ENCODE results near the gene DNTTIP2.
"Not testable (repeated sequence)": the region's sequence is repeated elsewhere in the genome, so short reads cannot be mapped to it uniquely, and the experiment has no call there.

DNTTIP2 gene, protein sequence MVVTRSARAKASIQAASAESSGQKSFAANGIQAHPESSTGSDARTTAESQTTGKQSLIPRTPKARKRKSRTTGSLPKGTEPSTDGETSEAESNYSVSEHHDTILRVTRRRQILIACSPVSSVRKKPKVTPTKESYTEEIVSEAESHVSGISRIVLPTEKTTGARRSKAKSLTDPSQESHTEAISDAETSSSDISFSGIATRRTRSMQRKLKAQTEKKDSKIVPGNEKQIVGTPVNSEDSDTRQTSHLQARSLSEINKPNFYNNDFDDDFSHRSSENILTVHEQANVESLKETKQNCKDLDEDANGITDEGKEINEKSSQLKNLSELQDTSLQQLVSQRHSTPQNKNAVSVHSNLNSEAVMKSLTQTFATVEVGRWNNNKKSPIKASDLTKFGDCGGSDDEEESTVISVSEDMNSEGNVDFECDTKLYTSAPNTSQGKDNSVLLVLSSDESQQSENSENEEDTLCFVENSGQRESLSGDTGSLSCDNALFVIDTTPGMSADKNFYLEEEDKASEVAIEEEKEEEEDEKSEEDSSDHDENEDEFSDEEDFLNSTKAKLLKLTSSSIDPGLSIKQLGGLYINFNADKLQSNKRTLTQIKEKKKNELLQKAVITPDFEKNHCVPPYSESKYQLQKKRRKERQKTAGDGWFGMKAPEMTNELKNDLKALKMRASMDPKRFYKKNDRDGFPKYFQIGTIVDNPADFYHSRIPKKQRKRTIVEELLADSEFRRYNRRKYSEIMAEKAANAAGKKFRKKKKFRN

DNA sequence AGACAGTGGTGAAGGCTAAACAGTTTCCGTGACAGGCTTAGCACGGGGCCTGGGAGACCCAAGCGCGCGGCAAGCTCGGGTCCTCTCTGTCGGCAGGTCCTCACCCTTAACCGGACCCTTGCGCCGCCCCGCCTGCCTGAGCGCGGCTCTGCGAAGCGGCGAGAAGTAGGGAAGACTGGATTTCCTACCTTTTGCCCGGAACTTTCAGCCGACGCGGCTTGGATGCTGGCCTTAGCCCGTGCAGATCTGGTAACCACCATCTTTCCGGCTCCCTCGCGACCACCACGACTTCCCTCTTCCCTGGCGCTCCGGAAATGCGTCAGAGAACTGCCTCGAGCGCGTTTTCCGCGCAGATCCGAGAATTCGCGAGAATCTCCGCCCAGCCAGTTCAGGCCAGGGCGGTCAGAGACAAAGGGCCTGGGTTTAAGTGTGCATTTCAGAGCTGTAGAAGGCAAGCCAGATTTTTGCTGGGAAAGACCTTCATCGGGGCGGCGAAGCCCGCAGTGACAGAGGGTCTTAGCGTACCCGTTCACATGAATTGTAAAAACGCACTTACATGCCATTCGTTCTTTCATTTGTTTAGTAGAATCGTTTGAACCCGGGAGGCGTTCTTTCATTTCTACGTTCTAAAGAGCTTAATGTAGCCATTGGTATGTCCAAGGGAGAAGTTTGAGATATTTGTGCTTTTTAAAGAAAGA is at the start of gene DNTTIP2:
TSS of gene DNTTIP2 (minus strand) at position 318 of the 698 bp plus-strand sequence. CDS start at position 260, 58 bp downstream.
- DNase-seq: peak; percentile 54

DNA sequence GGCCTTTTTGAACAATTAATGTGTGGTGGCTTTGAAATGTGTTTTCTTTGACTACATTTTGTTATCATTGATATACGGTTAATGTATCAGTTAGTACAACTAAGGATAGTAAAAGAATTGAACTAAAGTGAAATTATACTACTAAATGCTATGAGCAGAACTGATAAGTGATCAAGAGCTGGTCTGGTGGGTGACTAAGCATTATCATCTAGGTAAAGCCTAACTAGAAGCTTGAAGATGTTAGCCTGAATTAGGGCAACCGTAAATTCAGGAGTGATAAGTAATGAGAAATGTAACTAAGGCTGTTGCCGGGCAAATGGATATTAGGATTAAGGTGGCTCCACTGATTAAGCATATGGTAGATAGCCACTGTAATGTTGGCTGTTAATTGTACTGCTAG is 46.2 kb upstream of the DNTTIP2 start:
- no peak for DNase-seq

DNA sequence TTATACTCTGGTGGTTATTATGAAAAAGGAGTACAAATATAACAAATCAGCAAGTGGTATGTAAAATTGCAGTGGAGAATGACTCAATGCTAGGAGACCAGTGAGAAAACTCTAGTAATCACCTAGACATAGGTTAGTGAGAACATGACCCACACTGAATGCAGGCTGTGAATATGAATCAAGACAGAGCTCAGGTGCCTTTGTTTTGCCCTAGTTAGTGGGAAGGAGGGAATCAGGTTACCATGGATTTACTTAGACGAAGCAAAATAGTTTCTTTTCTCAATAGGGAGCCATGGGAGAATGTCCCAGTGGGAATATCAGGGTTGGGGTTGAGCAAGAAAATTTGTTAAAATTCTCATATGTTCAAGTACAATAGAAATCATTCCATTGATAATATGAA is 40.8 kb upstream of the DNTTIP2 start:
- DNase-seq: no peak

DNA sequence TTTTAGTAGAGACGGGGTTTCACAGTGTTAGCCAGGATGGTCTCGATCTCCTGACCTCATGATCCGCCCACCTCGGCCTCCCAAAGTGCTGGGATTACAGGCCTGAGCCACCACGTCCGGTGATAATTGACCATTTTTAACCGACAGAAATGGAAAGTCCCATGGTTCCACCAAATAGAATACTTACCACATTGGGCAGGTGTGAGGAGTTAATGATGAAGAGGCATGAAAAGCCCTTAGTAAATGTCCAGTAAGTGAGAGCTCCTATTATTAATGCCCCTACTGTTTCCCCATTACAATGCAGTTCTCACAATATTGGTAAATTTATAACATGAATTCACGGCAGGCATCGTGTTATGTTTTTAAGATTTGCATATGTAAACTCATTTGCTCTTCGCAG is 38.3 kb upstream of the DNTTIP2 start:
- DNase-seq: no peak

DNA sequence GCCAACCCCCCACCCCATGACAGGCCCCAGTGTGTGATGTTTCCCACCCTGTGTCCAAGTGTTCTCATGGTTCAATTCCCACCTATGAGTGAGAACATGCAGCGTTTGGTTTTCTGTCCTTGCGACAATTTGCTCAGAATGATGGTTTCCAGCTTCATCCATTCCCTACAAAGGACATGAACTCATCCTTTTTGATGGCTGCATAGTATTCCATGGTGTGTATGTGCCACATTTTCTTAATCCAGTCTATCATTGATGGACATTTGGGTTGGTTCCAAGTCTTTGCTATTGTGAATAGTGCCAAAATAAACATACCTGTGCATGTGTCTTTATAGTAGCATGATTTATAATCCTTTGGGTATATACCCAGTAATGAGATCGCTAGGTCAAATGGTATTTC is 31.9 kb upstream of the DNTTIP2 start:
- DNase-seq: not testable (repeated sequence)

DNA sequence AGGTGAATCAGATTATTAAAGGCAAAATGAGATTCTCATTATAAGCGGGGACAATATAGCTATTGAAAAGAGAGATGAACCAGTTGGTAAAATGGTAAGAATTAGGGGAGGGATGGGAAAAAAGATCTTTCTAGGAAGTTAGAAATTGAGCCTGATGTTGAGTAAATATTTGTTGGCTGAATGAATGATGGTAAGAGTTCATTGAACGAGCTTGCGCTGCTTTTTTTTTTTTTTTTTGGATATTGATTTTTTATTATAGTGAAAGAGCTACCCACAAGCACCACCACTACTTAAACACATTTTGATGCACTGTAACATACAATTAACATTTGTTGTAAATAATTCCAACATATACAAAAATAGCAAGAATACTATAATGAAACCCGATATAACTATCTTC is 31.3 kb upstream of the DNTTIP2 start:
- DNase-seq: no peak

DNA sequence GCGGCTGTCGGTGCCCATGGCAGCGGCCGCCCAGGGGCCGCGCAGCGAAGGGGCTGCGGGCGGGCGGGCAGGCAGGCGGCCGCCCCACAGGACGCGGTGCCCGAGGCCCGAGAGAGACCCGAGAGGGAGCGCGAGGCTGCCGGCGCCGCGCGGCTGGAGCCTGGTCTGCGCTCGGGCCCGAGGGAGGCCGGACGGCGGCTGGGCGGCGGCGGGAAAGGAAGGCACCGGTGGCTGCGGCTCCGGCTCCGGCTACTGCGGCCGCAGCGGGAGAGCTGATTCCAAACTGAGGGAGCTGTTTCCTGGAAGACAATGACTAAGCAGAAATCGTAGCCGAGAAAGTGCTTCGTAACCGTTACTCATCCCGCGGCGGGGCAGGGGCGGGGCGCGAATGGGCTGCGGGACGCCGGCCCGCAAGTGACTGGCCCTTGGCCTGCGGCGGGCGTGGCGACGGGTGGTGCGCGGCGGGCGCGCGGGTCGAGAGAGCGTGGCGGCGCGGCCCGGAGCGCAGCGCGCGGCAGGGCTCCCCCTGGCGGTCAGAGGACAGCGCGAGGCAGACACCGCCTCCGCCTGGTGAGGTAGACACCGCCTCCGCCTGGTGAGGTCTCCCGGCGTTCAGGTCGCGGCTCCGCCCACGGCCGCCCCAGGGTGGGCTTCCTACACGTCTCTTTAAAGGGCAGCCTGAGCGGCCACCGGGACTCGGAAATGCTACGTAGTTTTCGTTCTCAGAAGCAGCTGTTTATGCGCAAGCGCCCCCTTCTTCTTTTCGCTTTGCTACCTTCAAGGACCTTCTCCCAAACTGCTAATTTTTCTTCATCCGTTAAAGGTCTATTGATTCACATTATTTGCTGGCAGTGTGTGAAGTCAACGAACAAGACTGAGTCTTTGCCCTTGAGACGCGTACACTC is 30.4 kb upstream of the DNTTIP2 start, which contains the start of gene GCLM:
TSS of gene GCLM (minus strand) at position 285 of the 905 bp plus-strand sequence. CDS start at position 18, 267 bp downstream.
- DNase-seq: peak; percentile 87

DNA sequence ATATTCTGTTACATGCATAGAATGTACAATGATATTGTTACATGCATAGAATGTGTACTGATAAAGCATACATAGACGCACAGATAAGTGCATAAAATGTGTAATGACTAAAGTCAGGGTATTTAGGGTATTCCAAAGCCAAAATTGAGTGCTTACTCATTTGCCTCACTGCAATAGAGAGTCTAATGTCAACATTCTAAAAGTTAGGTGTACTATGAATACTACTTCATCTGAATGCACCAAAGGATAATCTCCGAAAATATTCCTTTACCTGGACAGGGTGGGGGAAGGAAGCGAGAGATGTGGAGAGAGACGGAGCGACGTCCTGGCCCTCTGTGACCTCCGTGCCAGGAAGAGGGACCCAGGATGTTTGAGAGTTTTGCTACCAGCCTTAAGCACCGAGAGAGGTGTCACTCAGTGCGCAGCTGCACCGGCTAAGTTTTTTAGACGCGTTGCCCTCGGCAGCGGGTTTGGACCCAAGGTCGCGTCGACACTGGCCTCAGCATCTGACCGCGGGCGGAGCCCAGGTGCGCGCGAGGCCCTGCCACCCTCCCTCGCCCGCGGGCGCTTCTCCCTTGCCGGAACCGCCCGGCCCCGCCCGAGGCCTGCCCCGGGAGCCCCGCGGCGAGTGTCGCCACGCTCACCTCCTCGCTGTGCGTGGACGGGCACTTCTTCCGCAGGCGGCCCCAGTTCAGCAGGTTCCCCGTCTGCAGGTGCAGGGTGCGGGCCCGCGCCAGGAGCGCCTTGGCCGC is 29.6 kb upstream of the DNTTIP2 start:
- no peak for DNase-seq

DNA sequence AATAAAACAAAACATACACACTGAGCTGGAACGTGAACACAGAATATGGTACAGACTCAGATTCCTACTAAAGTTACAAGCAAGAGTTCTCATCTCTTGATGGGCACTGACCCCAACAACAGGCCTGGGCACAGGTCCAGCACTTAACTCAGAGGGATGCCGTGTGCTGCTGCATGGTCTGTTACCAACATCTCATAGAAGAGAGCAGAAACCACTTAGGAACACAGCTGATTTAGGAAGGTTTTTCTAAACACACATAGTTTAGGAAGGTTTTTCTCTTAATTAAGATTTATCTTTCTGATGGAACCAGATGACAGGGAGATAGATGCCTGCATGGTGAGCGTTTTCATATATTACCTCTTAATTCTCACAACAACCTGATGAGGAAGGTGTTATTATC is 28.7 kb upstream of the DNTTIP2 start:
- DNase-seq: peak; percentile 56

DNA sequence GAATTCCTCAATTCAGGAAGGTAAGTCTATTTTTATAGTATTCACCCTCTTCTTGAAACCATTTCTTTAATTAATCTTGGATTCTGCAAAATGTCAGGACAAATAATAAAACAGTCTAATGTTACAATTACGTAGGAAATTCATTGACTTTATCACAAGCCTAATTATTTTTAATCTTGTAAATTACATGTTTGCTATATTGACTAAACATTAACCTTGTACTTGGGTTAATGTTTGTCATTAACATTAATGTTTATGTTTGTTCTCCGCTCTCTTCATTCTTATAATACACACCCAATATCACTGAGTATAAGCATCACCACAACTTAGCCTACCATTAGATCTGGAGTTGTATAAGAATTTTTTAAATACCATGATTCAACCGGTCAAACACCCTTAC is 27.5 kb upstream of the DNTTIP2 start:
- no peak for DNase-seq

DNA sequence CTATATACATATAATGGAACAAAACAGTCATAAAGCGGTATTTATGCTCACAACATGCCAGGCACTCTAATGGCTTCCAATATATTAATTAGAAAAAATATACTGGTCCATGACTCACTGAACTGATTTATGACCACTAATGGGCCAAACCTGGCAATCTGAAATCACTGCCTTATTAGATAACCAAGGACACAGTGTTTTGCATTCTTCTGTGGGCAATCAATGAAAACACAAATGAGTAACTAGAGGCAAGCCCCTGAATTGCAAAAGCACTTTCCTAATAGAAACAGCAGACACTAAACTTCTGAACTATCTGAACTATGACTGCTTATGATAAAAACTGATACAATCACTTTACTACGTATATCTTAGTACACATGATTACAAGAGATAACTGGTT is 26.7 kb upstream of the DNTTIP2 start:
- no peak for DNase-seq

DNA sequence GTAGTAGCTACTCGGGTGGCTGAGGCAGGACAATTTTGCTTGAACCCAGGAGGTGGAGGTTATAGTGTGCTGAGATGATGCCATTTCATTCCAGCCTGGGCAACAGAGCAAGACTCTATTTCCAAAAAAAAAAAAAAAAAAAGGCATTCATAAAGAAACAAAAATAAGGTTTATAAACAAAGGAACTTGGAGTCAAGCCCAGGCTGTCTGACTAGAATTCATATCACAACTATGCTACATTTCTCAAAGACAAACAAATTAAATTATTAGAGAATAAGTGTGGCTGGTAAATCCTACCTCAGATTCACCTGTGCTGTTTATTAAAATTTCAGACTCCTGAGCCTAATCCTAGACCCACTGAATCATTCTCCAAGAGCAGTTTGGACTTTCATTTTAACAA is 26.0 kb upstream of the DNTTIP2 start:
- no peak for DNase-seq

DNA sequence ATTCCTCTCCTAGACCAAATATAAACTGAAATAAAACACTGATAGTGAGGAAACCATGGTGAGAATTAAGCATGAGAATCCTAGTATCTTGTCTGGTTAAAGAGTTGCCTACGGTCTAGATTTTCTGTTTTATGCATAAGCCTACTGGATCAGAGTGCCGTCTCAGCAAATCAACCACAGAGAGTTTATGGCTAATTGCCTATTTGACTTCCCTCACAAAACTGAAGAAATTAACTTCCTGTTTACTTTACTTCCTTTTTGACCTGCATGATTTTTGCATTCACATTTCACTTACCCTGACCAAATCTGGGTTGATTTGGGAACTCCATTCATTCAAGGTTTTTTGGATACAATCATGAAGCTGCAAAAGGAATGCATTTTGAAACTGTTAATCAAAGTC is 25.2 kb upstream of the DNTTIP2 start:
- no peak for DNase-seq

DNA sequence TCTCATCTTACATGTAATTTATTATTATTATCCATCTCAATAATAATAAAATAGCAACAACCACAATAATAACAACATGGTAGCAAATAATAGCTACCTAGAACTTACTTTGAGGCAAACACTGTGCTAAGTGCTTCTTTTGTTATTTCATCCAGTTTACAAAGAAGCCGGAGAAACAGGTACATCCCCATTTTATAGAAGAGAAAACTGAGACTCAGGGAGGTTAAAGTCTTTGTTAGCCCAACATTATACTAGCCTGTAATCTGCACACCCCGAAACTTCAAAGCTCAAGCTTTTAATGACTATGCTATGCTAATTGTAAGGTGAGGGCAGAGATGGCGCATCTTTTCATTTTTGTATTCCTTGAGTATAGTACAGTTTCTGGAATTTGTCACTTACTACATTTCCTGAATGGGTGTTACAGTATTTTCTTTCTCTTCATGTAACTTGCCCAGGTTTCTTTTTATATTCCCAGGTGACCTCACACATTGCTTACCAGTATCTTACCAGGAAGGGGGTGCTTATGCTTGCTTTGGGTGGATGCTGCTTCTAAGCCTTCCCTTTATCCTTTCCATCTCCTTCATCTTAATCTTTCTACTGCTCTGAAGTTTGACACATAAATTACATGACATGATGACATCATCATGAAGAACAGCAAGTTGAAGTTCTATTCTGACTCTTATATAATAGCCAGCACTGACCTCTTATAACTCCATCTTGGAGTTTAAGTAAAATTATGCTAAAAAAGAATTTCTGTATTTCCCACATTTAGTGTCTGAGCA is 21.9 kb upstream of the DNTTIP2 start:
- no peak for DNase-seq

DNA sequence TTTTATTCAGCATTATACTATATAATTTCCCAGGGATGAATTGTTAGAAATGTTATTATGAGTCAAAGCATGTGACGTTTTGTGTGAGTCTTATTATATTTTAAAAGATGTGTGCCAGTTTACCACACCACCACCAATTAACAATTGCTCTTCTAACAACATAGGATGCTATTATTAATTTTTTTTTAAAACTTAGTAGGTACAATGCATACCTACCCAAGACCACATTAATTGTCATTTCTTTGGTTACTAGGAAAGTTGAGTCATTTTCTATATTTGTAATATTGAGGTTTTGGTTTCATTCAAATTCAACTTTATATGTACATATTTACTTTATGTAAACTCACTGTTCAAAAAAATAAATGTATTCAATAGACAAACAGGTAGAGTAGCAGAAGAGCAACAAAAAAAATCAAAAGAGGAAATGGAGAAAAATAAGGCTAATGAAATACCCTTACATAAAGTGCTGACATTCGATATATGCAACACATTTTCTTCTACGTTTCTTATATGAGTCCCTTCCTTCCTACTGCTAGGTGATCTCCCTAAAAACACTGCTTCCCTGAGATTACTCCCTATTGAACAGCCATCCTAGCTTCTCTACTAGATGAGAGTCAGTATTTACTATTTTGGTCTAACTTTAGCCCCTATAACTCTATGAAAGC is 20.7 kb upstream of the DNTTIP2 start:
- DNase-seq: no peak

DNA sequence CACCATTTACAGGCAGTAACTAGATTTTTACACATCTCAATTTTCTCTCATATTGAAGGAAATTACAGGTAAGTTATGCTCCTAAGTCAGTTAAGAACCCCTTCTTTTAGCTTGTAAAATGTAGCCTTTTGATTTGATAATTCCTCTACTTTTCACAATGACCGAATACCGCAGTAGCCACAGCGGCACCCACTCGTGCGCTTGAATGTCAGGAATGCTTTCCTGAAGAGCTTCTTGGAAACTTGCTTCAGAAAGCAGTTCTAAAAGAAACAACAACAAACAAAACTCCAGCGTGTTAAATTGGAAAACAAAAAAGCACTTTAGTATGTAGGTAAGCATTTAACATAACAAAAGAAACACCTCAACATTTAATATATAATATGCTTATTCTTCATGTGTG is 9.9 kb upstream of the DNTTIP2 start:
- DNase-seq: no peak

DNA sequence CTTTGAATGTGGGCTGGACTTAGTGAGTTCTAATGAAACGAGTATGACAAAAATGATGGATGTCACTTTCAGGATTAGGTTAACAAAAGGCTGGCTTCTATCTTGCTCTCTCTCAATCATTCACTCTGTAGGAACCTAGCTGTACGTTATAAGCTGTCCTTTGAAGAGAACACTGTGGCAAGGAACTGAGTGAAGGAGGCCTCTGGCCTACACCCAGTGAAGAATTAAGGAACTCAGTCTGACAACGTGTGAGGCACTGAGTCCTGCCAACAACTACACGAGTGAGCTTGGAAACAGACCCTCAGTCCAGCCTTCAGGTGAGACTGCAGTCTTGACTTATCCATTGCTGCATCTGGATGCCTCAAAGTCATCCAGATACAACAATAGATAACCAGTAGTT is 3.3 kb upstream of the DNTTIP2 start:
- DNase-seq: no peak

DNA sequence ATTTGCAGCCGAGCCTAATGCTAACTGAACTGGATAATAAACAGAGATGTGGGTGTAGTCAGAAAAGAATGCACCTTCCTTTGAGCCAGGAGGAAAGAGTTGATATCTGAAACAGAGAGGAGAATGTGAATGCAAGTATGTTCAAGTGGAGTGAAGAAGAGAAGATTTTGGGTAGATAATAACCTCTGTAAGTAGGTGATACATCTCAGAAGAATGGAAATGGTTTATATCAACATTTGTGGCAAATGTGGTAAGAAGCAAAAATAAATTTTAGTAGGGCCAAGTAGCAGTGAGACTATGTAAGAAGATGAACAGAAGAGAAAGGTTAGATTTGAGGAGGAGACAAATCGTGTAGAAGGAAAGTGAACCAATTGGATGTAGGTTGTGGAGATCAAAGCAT is 1.7 kb upstream of the DNTTIP2 start:
- no peak for DNase-seq

DNA sequence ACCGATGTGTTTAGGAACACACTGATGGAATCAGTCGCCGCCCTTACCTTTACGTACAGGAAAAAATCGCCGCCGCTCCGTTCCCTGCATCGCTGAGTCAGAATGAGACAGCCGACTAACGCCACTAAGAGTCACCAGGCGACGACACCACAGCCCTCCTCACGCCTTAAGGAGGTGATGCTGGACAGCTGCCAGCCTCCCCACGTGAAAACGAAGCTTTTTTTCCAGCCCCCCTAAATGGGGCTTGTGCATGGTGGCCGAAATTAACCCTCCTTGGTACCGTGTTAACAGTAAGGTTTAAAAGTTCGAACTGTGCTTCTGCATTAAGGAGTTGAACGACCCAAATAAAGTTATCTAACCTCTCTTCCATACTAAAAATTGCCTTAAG is 511 bp downstream of the DNTTIP2 start:
- DNase-seq: no peak

DNA sequence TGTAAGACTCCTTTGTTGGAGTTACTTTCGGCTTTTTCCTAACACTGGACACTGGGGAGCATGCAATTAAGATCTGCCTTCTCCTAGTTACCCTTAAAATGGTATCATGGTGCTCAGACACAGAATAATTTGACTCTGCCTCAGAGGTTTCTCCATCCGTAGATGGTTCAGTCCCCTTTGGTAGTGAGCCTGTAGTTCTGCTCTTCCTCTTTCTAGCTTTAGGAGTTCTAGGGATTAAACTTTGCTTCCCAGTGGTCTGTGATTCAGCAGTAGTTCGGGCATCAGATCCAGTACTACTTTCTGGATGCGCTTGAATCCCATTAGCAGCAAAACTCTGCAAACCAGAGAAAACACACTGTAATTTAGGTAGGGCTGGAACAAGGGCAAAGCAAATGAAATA is 1.5 kb downstream of the DNTTIP2 start:
- no peak for DNase-seq
